NCI-H2227 (cell line): ENCODE results near the gene LMOD1.
"Not testable (repeated sequence)": the region's sequence is repeated elsewhere in the genome, so short reads cannot be mapped to it uniquely, and the experiment has no call there.

Experiments used
- DNase-seq: peaks from one replicate; lab custom pipeline; 2025; ENCODE audit not compliant: unreplicated experiment; lab: John Stamatoyannopoulos, UW

Gene LMOD1

DNA sequence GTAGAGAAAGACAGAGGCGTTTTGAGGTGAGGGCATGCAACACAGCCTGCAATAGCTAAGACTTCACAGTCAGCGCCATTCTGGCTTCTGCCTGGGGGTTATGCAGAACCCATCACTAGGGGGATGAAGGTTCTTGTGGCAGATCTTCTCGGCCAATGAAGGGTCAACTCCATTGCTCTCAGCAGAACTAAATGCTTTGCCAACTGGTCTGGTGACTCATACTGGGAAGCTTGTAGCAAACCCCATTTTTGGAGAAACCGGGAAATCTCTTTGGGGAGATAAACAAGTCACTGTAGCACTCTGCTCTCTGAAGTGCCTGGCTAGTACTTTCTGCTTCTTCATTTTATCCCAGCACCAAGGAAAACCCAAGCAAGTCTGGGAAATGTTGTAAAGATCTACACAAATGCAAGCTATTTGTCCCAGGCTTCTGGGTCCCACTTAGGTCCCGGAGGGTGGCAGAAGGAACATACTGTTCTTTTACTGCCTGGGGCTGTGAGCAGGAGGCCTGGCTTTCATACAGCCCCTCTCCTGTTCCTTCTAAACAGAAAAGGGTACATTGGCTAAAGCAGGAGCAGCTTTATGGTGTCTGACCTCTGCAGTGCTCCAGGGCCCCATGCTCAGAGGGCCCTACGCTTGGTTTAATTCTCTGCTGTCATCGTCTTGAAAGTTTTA is 28.9 kb downstream of the LMOD1 start:
- no peak for DNase-seq

GRCh38 chr1:201916649-201917249 is 29.6 kb downstream of the LMOD1 start:
- peak; percentile 77 for DNase-seq

GRCh38 chr1:201914456-201915235 is 31.7 kb downstream of the LMOD1 start:
- no peak for DNase-seq

DNA sequence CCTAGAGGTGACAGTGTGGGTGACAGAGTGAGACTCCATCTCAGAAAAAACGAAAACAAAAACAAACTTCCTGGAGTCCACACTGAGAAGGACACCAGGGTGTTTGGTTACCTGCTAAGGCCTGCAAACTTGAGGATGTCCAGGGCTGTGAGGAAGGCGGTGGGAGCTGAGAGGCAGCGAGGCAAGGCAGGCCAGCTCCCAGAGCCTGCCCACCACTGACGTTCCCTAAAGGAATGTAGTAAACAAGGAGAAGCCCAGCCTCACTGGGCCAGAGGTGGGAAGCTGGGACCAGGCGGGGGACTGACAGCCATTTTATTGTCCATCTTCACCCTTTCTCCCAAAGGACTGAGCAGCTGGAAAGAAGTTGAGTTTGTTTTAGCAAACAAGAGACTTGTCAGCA is 33.5 kb downstream of the LMOD1 start:
- DNase-seq, result no peak

DNA sequence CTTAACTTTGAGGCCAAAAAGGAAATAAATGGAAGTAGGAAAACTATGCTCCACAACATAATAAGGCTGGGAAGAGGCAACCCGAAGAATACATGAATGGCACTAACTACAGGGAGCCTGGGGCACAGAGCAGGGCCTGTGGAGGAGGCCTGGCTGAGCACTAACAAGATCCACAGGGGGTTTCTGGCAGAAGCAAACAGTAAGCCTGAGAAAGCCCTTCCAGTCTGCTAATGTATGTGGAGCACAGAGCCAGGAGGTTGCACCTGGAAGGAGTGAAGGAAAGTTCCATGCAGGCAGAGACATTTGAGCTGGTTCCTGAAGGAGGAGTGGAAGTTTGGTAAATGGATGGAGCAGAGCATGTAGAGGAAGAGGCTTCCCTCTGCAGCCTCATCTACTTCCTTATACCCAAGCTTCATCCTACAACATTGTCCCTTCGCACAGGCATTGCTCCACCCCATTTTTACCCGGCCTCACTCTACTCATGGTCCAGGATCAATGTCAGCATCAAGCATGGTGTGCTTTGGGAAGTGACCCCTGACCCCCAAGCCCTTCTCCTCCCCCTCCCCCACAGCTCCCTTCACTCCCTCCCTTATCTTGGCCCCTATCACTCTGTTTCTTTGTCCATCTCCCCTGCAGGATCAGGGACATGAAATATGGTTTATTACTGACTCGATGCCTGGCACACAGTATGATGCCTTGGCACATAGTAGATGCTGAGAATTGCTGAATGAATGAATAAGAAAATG is 34.3 kb downstream of the LMOD1 start:
- DNase-seq, result no peak

DNA sequence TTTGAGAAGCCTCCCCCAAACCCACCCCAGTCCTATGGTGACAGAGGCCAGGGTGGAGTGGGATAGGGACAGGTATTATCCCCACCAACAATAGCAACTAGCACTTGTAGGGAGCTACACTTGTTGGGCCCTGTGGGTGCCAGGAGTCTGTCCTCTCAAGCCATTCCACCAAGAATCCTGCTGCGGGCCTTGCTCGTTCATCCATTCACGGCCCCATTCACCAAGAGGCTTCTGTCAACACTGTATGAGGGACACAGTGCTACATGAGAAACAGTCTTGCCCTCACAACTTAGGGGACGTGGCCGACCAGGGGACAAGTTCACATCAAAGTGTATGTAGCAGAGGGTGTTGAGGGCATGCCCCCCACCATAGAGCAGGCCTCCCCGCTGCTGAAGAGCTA is 38.7 kb downstream of the LMOD1 start:
- DNase-seq, result no peak

DNA sequence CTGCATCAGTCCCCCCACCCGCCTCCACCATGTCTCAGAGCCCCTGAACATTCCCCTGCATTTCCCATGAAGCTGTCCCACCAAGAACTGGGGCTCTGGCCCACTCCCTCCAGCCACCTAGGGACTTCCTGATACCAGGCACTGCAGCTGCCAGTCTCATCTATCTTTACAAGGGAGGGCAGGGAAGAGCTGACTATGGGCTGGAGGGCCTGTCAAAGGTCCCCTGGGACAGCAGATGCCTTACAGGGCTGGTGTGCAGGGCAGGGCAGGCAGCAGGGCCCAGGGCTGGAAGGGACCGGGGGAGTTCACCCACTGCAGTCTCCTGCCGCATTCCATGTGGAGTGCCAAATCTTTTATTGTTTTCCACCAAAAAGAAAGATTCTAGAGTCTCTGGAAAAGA is 40.0 kb downstream of the LMOD1 start:
- DNase-seq, result no peak

DNA sequence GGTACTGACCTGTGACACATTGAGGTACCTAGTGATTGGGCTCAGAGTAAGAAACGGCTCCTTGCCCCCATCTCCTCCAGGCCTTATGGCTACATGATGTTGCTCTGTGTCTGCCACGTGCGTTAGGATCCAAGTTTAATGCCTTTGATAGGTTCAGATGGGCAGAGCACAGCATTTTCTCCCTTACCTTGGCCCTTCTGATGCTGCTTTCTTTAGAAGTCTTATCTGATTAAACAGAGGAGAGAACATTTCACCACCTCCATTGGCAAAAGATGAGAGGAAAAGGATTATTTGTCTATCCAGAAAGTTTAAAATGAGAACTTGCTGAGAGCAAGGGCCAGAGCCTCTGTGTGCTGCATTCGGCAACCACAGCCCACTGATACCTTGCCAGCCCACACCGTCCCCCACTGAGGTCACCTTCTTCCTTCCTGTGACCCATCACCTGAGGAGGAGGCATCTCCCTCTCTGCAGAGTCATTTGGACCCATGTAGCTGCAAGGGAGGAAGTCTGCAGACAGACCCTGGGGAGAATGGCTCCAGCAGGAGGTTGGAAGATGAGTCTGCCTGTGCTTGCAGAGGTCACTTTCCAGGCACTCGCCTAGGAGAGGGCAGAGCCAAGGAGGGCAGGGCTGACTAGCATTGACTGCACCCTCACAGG is 41.0 kb downstream of the LMOD1 start:
- no peak for DNase-seq

- DNase-seq, result no peak
Observed at GRCh38 chr1:201904579-201904978, 41.8 kb downstream of the LMOD1 start.

DNA sequence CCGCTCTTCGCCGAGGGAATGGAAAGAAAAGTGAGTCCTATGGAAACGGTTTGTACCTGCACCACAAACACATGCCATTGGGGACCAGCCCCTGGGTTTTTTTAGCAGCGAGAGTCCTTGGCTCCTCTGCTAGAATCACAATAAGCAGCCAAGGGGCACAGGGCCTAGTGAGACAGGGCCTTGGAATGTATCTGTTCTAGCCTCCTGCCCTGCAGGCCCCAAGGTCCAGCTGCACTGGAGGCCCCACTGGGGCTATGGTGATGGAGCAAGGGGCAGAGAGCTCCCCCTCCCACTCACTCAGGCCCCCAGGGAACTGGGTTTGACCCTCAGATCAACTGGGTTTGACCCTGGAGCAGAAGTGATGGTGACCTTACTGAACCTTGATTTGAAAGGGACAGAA is 43.2 kb downstream of the LMOD1 start:
- no peak for DNase-seq

DNA sequence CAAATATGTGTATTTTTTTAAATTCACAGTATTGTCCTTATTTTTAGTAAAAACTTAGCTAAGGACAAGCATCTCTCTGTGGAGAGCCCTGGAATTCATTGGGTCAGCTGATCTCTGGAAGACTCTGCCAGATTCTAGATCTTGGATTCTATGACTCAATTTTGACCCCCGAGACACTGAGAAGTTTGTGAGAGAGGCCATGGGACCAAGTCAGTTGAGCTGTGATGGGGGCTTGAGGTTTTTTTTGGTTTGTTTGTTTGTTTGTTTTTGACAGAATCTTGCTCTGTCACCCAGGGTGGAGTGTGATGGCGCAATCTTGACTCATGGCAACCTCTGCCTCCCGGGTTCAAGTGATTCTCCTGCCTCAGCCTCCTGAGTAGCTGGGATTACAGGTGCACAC is 44.1 kb downstream of the LMOD1 start:
- no peak for DNase-seq

- not testable (repeated sequence) for DNase-seq
Observed at GRCh38 chr1:201901036-201901435, 45.3 kb downstream of the LMOD1 start.

- DNase-seq, result no peak
Observed at GRCh38 chr1:201900476-201900875, 45.9 kb downstream of the LMOD1 start.

GRCh38 chr1:201899683-201900429 is 46.5 kb downstream of the LMOD1 start:
- no peak for DNase-seq

DNA sequence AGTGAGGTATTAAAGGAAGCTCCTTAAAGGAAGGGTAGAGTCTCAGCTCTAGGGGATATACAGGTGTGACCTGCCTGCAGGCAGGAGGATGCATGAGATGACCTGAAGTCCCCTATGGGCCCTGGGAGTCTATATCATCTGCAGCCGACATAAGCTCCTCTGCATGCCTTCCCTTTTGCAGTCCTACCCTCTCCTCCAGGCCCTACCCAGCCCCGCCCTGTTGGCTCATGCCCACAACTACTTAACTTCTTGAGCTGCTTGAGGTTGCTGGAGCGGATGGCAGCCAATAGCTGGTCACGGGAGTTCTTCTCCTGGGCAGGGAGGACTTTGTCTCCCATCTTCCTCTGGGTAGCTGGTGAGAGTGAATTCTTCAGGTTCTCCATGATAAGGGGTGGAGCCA is 47.4 kb downstream of the LMOD1 start:
- no peak for DNase-seq

GRCh38 chr1:201898240-201898894 is 48.0 kb downstream of the LMOD1 start:
- no peak for DNase-seq

- DNase-seq, result no peak
Observed at GRCh38 chr1:201896951-201897391, 49.4 kb downstream of the LMOD1 start.

DNA sequence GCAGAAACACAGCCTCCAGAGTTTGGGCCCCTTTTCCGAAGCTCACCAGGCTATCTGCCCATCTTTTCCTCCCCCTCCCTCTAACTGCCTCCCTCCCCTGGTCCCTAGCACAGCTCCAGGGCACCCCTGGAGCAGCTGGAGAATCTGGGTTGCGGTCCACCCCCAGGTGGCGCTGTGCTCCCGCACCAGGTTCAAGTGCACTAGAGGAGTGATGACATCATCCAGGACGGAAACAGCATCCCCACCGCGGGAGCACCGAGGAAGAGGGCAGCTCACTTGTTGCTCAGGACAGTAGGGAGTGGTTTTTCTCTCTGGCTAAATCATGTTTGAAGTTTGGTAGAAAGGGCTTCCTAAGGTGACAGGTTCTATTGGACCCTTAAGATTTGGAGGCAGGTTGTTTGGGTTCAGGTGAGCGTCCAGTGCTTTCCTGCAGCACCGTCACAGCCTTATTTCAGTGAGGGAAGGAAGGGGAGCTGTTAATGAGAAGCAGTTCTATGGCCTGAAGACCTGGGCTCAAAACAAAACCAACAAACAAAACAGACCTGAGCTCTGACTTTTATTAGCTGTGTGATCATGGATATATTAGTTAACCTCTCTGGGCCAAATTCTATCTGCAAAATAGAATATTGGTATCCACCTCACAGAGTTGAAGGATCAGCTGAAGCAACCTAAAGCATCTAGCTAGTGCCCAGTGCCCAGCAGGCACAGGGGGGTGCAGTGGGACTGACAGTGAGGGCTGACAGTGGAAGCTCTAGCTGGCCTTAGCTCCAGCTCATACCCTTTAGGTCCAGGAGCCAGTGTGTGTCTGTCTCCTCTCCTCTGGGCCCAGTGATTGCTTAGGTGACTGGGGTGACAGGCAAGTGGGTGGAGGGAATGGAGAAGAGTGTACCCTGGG is 50.2 kb downstream of the LMOD1 start:
- peak; percentile 92 for DNase-seq
